ENCODE measurements around the gene PLXNA4. TPM values are rescaled to one million over a fixed set of nuclear protein-coding genes. Genes with fewer than 3 reads are reported as not detected.

PLXNA4 gene
- total and polyA plus RNA-seq, 8 donors, result 1.9 to 6.6 (median 3.4) TPM

GRCh38 chr7:132333301-132333700 lies 243.0 kb downstream of the PLXNA4 start:
- H3K27me3 ChIP-seq, result peaks cover 0 to 9% of the 10 kb centered on the region in 2 donors
- ATAC-seq (no peak), DNase-seq (no peak)
- H3K4me1 ChIP-seq, result no peaks in the 10 kb centered on the region
- H3K36me3 ChIP-seq, result no peaks in the 10 kb centered on the region
- no peak overlapping the region for H3K4me3 ChIP-seq
- TF ChIP-seq, protein P1, sequence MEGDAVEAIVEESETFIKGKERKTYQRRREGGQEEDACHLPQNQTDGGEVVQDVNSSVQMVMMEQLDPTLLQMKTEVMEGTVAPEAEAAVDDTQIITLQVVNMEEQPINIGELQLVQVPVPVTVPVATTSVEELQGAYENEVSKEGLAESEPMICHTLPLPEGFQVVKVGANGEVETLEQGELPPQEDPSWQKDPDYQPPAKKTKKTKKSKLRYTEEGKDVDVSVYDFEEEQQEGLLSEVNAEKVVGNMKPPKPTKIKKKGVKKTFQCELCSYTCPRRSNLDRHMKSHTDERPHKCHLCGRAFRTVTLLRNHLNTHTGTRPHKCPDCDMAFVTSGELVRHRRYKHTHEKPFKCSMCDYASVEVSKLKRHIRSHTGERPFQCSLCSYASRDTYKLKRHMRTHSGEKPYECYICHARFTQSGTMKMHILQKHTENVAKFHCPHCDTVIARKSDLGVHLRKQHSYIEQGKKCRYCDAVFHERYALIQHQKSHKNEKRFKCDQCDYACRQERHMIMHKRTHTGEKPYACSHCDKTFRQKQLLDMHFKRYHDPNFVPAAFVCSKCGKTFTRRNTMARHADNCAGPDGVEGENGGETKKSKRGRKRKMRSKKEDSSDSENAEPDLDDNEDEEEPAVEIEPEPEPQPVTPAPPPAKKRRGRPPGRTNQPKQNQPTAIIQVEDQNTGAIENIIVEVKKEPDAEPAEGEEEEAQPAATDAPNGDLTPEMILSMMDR (IDR thresholded peaks at IDR 0.05), result no peak
- no peak overlapping the region for H3K27ac ChIP-seq
- intact Hi-C loops (cut with DNase I), result no loop called here
- H3K9me3 ChIP-seq, result no peaks in the 10 kb centered on the region

DNA sequence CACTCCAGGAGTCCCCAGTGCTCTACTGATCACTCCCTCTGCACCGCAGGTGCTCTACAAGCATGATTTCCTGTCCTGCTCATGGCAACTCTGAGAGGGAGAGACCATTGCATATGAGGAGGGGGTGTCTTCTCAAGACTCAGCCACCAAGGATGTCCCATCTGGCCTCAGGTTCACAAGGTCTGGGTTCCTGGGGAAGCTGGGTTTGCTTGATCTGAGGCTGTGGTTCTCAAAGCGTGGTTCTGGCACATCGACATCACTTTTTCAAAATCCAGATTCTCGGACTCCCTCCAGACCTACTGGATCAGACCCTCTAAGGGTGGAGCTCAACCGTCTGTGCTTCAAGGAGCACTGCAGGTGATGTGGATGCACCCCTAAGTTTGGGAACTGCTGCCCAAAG lies 247.5 kb downstream of the PLXNA4 start:
- no peak for DNase-seq
- intact Hi-C loops (cut with DNase I), result no loop called here
- H3K36me3 ChIP-seq, result no peaks in the 10 kb centered on the region
- no peak overlapping the region for H3K4me3 ChIP-seq
- H3K9me3 ChIP-seq, result no peaks in the 10 kb centered on the region
- no peak for ATAC-seq
- peaks cover 0 to 14% of the 10 kb centered on the region in 2 donors for H3K27me3 ChIP-seq
- H3K27ac ChIP-seq, result no peak overlapping the region
- TF ChIP-seq, protein P1 (IDR thresholded peaks at IDR 0.05), result no peak
- H3K4me1 ChIP-seq, result no peaks in the 10 kb centered on the region

- Histone ChIP-seq H3K4me1 (no peaks in the 10 kb centered on the region), H3K4me3 (no peak overlapping the region), H3K27ac (no peak overlapping the region), H3K36me3 (no peaks in the 10 kb centered on the region), H3K9me3 (no peaks in the 10 kb centered on the region), H3K27me3 (peaks cover 0 to 14% of the 10 kb centered on the region in 2 donors)
- ATAC-seq, result no peak
- DNase-seq, result no peak
- TF ChIP-seq, protein P1 (IDR thresholded peaks at IDR 0.05), result no peak
- intact Hi-C loops (cut with DNase I), result no loop called here
Measured at GRCh38 chr7:132328047-132328620, 248.1 kb downstream of the PLXNA4 start.

GRCh38 chr7:132326878-132327589 lies 249.2 kb downstream of the PLXNA4 start:
- Histone ChIP-seq H3K27me3 (peaks cover 0 to 15% of the 10 kb centered on the region in 2 donors), H3K9me3 (no peaks in the 10 kb centered on the region), H3K27ac (no peak overlapping the region), H3K4me1 (no peaks in the 10 kb centered on the region), H3K36me3 (no peaks in the 10 kb centered on the region), H3K4me3 (no peak overlapping the region)
- TF ChIP-seq, protein P1 (IDR thresholded peaks at IDR 0.05), result no peak
- ATAC-seq (no peak), DNase-seq (no peak)
- intact Hi-C loops (cut with DNase I), result no loop called here

DNA sequence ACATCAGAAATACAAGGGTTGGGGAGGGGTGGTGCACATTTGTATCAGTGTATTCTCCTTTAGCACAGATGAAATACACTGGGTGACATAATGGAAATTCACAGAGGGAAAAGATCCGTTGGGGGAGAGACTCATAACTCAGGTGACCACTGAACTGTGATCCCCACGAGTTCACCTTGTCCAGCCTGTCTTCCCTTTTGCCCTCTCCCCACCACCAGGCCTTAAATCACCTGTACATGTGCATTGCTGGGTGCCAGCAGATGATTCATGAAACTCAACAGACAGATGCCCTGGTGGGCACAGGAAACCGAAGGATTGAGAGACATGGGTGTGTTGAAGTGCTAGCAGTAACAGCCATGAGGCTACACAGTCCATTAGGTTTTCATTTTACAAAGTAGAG lies 253.3 kb downstream of the PLXNA4 start:
- Histone ChIP-seq H3K27ac (no peak overlapping the region), H3K4me3 (no peak overlapping the region), H3K27me3 (peaks cover 0 to 49% of the 10 kb centered on the region in 2 donors), H3K36me3 (no peaks in the 10 kb centered on the region), H3K4me1 (peaks cover 0 to 8% of the 10 kb centered on the region in 2 donors), H3K9me3 (no peaks in the 10 kb centered on the region)
- TF ChIP-seq, protein P1 (IDR thresholded peaks at IDR 0.05), result no peak
- ATAC-seq (no peak), DNase-seq (no peak)
- intact Hi-C loops (cut with DNase I), result no loop called here
